Transverse colon (tissue), 4 donors: Measurements from ENCODE around the gene UEVLD.

Source experiments
- CTCF ChIP-seq, 5 experiments: fragments of 200-600 bp in 3 of 5; fragments of 450-650 bp in 2 of 5; sonication (generic) in 3 of 5; IDR thresholded peaks; 1 replicate in 2 of 5; 2 replicates in 3 of 5; pipeline ENCODE4 v1.5.1; 2016 to 2017; ENCODE audit warnings: antibody characterized with exemption in 5 of 5, inconsistent platforms in 3 of 5, mild to moderate bottlenecking in 2 of 5, moderate library complexity in 1 of 5
- EP300 ChIP-seq: sonication (generic); formaldehyde crosslinking; IDR thresholded peaks from one replicate; pipeline ENCODE4 v1.6.1; 2017; ENCODE audit warnings: antibody characterized with exemption, low read depth
- POLR2A ChIP-seq: fragments of 450-650 bp; IDR thresholded peaks from one replicate; pipeline ENCODE4 v1.6.1; 2016; ENCODE audit warnings: antibody characterized with exemption, mild to moderate bottlenecking, moderate library complexity
- POLR2AphosphoS5 ChIP-seq, 3 donors: sonication (generic); formaldehyde crosslinking; IDR thresholded peaks; one replicate each; pipeline ENCODE4 v1.6.1; 2016; ENCODE audit warnings: antibody characterized with exemption in 3 of 3

- TF ChIP-seq POLR2A (no peak), CTCF (IDR thresholded peaks at IDR 0.05) (no peak), POLR2AphosphoS5 (IDR thresholded peaks at IDR 0.05) (no peak), EP300 (no peak)
Measured at GRCh38 chr11:18612394-18612793, 23.9 kb upstream of the UEVLD start.
